Fibroblast of pulmonary artery (primary cell): ENCODE measurements around the gene ACTMAP.

ENCODE experiments used
- DNase-seq: peaks from one replicate; pipeline ENCODE4 v3.0.0-alpha.2; 2010; ENCODE audit warnings: low read depth
- H3K4me3 ChIP-seq: replicated peaks from 2 replicates; pipeline ENCODE4 v1.5.1; 2011; ENCODE audit warnings: low read depth, mild to moderate bottlenecking, control low read depth, low read length, moderate library complexity
- TF ChIP-seq, protein P1 (sequence below): IDR thresholded peaks from 2 replicates; pipeline ENCODE4 v1.5.1; 2011; ENCODE audit warnings: mild to moderate bottlenecking, control low read depth, low read length, inconsistent platforms; ENCODE audit errors: missing control alignments

The ACTMAP gene

DNA sequence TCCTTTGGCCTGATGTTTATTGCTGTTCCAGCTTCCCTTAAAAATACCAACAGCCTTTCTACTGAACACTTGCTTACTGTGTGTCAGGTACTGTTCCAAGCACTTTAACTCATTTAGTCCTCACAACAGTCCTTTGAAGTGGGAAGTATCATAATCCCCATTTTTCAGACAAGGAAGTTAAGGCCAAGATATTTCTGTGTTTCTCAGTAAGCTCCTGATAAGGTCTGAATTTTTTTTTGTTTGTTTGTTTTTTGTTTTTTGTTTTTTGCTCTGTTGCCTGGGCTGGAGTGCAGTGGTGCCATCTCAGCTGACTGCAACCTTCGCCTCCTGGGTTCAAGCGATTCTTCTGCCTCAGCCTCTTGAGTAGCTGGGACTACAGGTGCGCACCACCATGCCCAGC lies 8.2 kb upstream of the ACTMAP start:
- TF ChIP-seq, protein P1, sequence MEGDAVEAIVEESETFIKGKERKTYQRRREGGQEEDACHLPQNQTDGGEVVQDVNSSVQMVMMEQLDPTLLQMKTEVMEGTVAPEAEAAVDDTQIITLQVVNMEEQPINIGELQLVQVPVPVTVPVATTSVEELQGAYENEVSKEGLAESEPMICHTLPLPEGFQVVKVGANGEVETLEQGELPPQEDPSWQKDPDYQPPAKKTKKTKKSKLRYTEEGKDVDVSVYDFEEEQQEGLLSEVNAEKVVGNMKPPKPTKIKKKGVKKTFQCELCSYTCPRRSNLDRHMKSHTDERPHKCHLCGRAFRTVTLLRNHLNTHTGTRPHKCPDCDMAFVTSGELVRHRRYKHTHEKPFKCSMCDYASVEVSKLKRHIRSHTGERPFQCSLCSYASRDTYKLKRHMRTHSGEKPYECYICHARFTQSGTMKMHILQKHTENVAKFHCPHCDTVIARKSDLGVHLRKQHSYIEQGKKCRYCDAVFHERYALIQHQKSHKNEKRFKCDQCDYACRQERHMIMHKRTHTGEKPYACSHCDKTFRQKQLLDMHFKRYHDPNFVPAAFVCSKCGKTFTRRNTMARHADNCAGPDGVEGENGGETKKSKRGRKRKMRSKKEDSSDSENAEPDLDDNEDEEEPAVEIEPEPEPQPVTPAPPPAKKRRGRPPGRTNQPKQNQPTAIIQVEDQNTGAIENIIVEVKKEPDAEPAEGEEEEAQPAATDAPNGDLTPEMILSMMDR, result no peak
- DNase-seq, result no peak
- no peak overlapping the region for H3K4me3 ChIP-seq

DNA sequence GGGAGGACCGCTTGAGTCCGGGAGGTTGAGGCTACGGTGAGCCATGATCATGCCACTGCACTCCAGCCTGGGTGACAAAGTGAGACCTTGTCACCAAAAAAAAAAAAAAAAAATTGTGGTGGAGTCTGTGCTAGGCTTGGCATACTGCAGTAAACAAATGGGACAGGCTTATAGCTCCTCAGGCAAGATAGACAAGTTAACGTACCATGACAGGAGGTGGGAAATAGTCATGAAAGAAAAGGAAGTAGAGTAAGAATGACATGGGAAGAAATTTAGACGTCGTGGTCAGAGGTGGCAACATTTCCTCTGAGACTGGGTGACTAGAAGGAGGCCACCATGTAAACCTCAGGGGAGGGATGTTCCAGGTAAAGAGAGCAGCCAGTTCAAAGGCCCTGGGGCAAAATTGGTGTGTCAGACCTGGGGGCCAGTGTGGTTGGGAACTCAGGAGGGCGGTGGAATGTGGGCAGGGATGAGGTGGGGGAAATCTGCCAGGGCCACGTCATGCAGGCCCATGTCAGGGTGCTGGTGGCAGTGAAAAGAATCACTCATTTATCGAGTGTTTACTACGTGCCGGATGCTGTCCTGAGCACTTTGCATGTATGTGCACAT lies 6.3 kb upstream of the ACTMAP start:
- no peak overlapping the region for H3K4me3 ChIP-seq
- no peak for DNase-seq
- TF ChIP-seq, protein P1, result no peak

DNA sequence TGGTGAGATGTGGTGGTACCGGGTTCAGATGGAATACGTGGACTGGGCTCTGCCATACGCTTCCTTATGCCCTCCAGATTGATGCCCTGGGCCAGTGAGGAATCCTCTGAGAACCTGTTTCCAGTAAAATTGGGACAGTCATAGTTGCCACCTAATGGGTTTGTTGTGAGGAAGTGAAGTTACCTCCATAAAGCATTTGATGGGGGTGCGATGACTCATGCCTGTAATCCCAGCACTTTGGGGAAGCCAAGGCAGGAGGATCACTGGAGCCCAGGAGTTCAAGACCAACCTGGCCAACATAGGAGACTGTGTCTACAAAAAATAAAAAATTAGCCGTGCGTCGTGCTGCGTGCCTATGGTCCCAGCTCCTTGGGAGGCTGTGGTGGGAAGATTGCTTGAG lies 5.5 kb upstream of the ACTMAP start:
- no peak for DNase-seq
- TF ChIP-seq, protein P1, result no peak
- H3K4me3 ChIP-seq, result no peak overlapping the region

DNA sequence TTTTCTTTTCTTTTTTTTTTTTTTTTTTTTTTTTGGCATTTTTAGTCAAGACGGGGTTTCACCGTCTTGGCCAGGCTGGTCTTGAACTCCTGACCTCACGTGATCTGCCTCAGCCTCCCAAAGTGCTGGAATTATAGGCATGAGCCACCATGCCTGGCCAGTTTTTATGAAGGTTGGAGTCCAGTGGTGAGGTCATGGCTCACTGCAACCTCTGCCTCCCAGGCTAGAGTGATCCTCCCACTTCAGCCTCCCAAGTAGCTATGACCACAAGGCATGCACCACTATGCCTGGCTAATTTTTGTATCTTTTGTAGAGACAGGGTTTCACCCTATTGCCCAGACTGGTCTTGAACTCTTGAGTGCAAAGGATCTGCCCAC lies 5.0 kb upstream of the ACTMAP start:
- TF ChIP-seq, protein P1, result no peak
- DNase-seq, result no peak
- no peak overlapping the region for H3K4me3 ChIP-seq

DNA sequence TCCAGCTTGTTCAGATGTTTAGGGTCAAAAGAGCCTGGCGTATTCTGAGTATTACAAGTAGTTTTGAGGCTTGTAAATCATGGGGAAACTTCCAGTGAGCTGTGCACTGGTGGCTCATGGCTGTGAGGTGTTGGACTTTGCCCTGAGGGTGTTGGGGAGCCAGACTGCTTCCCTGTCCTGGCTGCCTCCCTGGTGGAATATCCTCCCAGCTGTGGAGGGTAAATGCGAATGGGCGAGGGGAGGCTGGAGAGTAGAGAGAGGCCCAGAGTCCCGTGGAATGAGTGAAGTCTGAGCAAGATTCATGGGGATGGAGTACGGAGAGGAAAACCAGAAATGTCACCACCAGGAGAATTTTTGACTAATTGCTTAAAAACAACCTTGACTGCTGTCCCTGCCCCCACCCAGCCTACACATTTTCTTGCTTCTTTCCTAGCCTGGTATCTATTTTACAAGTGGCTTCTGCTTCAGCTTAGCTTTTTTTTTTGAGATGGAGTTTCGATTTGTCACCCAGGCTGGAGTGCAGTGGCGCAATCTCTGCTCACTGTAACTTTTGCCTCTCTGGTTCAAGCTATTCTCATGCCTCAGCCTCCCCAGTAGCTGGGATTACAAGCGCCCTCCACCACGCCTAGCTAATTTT lies 4.5 kb upstream of the ACTMAP start:
- no peak overlapping the region for H3K4me3 ChIP-seq
- no peak for DNase-seq
- TF ChIP-seq, protein P1, result no peak

DNA sequence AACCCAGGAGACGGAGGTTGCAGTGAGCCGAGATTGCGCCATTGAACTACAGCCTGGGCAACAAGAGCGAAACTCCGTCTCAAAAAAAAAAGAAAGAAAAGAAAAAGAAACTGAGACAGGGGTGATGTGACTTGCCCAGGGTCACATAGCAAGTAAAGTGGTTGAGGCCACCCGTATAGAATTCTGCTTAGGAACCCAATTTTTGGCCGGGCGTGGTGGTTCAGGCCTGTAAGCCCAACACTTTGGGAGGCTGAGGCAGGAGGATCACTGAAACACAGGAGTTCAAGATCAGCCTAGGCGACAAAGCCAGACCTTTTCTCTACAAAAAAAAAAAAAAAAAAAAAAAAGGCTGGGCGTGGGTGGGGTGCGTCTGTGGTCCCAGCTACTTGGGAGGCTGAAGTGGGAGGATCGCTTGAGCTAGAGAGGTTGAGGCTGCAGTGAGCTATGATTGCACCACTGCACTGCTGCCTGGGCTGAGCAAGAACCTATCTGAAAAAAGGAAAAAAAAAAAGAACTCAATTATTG lies 2.0 kb upstream of the ACTMAP start:
- no peak for DNase-seq
- H3K4me3 ChIP-seq, result peak overlapping the region; percentile 98
- TF ChIP-seq, protein P1, result no peak
